Measurements from ENCODE around the gene TSPAN9. TPM values are rescaled to one million over a fixed set of nuclear protein-coding genes. Genes with fewer than 3 reads are reported as not detected.

Gene TSPAN9
- total and polyA plus RNA-seq, 9 of the 15 experiments (the other 6 are each of a cell fraction or from before 2014, with no cell fraction given): 0.23 to 2.1 (median 0.60) TPM; not detected in 2

- Histone ChIP-seq H4K20me1 (replicated peaks; ENCODE audit: control insufficient read depth, insufficient read depth, low read length) (no peaks in the 10 kb centered on the region), H3K27ac (ENCODE audit: extremely low read depth, low read depth, low read length) (no peak overlapping the region), H3K9ac (ENCODE audit: insufficient read depth in 1 of 2, low read depth in 2 of 2, low read length in 2 of 2) (no peak overlapping the region), H3K4me3 (no peak overlapping the region), H3K9me1 (ENCODE audit: control insufficient read depth, insufficient read depth, low read length) (no peaks in the 10 kb centered on the region), H3K79me2 (ENCODE audit: control insufficient read depth, insufficient read depth, low read length) (no peaks in the 10 kb centered on the region), H2AFZ (ENCODE audit: low read depth, low read length) (no peak overlapping the region), H3K9me3 (replicated peaks; ENCODE audit: control insufficient read depth, insufficient read depth, low read depth, low read length) (no peaks in the 10 kb centered on the region), H3K27me3 (ENCODE audit: control insufficient read depth in 2 of 2, insufficient read depth in 2 of 2, low read length in 2 of 2) (peaks cover 0 to 10% of the 10 kb centered on the region in 2 experiments; a peak in 1 of 5 replicates), H3K36me3 (ENCODE audit: control insufficient read depth, insufficient read depth, low read length) (no peaks in the 10 kb centered on the region), H3K4me2 (ENCODE audit: insufficient read depth, low read length) (no peak overlapping the region), H3K4me1 (replicated peaks in 1 of 2; ENCODE audit: control insufficient read depth in 2 of 2, insufficient read depth in 2 of 2, low read length in 2 of 2) (no peaks in the 10 kb centered on the region)
- no peak for TF ChIP-seq GABPB1 (CRISPR knock-in tag; IDR thresholded peaks at IDR 0.05)
- TF ChIP-seq ZBTB26 (CRISPR knock-in tag; IDR thresholded peaks at IDR 0.05): no peak
- no peak for TF ChIP-seq PTTG1 (tag; IDR thresholded peaks at IDR 0.05; ENCODE audit: low read depth)
- no peak for TF ChIP-seq ZNF133 (CRISPR knock-in tag; IDR thresholded peaks at IDR 0.05)
- TF ChIP-seq HSF4 (CRISPR knock-in tag; IDR thresholded peaks at IDR 0.05; ENCODE audit: borderline replicate concordance): no peak
- no peak for TF ChIP-seq ETV5 (CRISPR knock-in tag; IDR thresholded peaks at IDR 0.05; ENCODE audit: low read depth)
- no peak for TF ChIP-seq MYNN (IDR thresholded peaks at IDR 0.05)
- TF ChIP-seq MYNN (CRISPR knock-in tag; IDR thresholded peaks at IDR 0.05): no peak
- TF ChIP-seq KLF1 (tag; IDR thresholded peaks at IDR 0.05): no peak
- TF ChIP-seq HES1 (IDR thresholded peaks at IDR 0.05; ENCODE audit: low read depth): no peak
- TF ChIP-seq ELF1 (tag; IDR thresholded peaks at IDR 0.05): no peak
- no peak for TF ChIP-seq ZNF282 (CRISPR knock-in tag; IDR thresholded peaks at IDR 0.05)
- TF ChIP-seq ZBTB2 (IDR thresholded peaks at IDR 0.05): no peak
- TF ChIP-seq ETS1 (conservative IDR thresholded peaks at IDR 0.05; ENCODE audit: control insufficient read depth, low read depth, low read length): no peak
- TF ChIP-seq GATA2 (CRISPR knock-in tag; IDR thresholded peaks at IDR 0.05): no peak
- no peak for TF ChIP-seq SAFB (IDR thresholded peaks at IDR 0.05; ENCODE audit: borderline replicate concordance, low read depth, low read length)
- ChIA-PET POLR2A (interaction anchor here (0.7 kb wide), 1 partner anchor 242 kb away, joined by 3 read pairs; no protein-coding TSS in a partner anchor), CTCF (ENCODE audit: low intra/inter-chr PET ratio) (no interaction called here)
- BruUV-seq (replicated peaks): no TSS peak
- no peak for ATAC-seq
- no peak for FAIRE-seq
- in situ Hi-C loops (cut with MboI) (no loop called here), intact Hi-C loops (cut with micrococcal nuclease) (no loop called here)
- no peak for DNase-seq (ENCODE audit: extremely low read depth in 1 of 4, low spot score in 3 of 4)
- 0% methylated on average over 4 of the region's 6 CpGs for WGBS (ENCODE audit: insufficient coverage, low coverage, missing lambda C conversion rate)
Measured at GRCh38 chr12:3329361-3329760, 252.2 kb downstream of the TSPAN9 start.

Measured in K562 (cell line).